Smooth muscle cell (in vitro differentiated cells): ENCODE data around the gene GNAI2. TPM values are rescaled to one million over a fixed set of nuclear protein-coding genes. Genes with fewer than 3 reads are reported as not detected.

ENCODE experiments used
- DNase-seq: peaks from one replicate; lab custom pipeline; 2025; ENCODE audit not compliant: unreplicated experiment; lab: John Stamatoyannopoulos, UW
- H2AFZ ChIP-seq: fragments of 200-600 bp; sonication (generic); 2 replicates; pipeline ENCODE4 v1.6.0; 2016; ENCODE audit warnings: antibody characterized with exemption, low read depth, mild to moderate bottlenecking
- H3F3A ChIP-seq: fragments of 200-600 bp; sonication (generic); 2 replicates; pipeline ENCODE4 v1.6.0; 2017; ENCODE audit warnings: antibody characterized with exemption, low read depth
- H3K27ac ChIP-seq: fragments of 200-600 bp; sonication (generic); 2 replicates; pipeline ENCODE4 v1.5.1; 2016; ENCODE audit warnings: low read depth, mild to moderate bottlenecking
- H3K27me3 ChIP-seq: fragments of 200-600 bp; sonication (generic); 2 replicates; pipeline ENCODE4 v1.6.1; 2016; ENCODE audit warnings: low read depth, mild to moderate bottlenecking
- H3K36me3 ChIP-seq: fragments of 200-600 bp; sonication (generic); 2 replicates; pipeline ENCODE4 v1.5.1; 2016; ENCODE audit warnings: low read depth
- H3K4me1 ChIP-seq: fragments of 200-600 bp; sonication (generic); 2 replicates; pipeline ENCODE4 v1.5.1; 2016; ENCODE audit warnings: low read depth
- H3K4me2 ChIP-seq: fragments of 200-600 bp; sonication (generic); 2 replicates; pipeline ENCODE4 v1.6.0; 2016; ENCODE audit warnings: mild to moderate bottlenecking
- H3K4me3 ChIP-seq: fragments of 200-600 bp; sonication (generic); 2 replicates; pipeline ENCODE4 v1.5.1; 2016; ENCODE audit warnings: mild to moderate bottlenecking
- H3K79me2 ChIP-seq: fragments of 200-600 bp; sonication (generic); 2 replicates; pipeline ENCODE4 v1.6.0; 2016; ENCODE audit warnings: low read depth, mild to moderate bottlenecking
- H3K9ac ChIP-seq: fragments of 200-600 bp; sonication (generic); 2 replicates; pipeline ENCODE4 v1.6.0; 2016; ENCODE audit warnings: low read depth
- H3K9me3 ChIP-seq: fragments of 200-600 bp; sonication (generic); replicated peaks from 2 replicates; pipeline ENCODE4 v1.5.1; 2016; ENCODE audit warnings: low read depth
- H4K20me1 ChIP-seq: fragments of 200-600 bp; sonication (generic); 2 replicates; pipeline ENCODE4 v1.6.0; 2016; ENCODE audit warnings: low read depth
- CTCF ChIP-seq: fragments of 200-600 bp; sonication (generic); IDR thresholded peaks from 2 replicates; pipeline ENCODE4 v1.5.1; 2017; ENCODE audit warnings: borderline replicate concordance, mild to moderate bottlenecking, antibody characterized with exemption; ENCODE audit not compliant: insufficient read depth, poor library complexity, severe bottlenecking
- WGBS: methylation state at CpG from one replicate; pipeline ENCODE4 v1.1.7; 2016; ENCODE audit warnings: low lambda C conversion rate; 5-methylcytosine and 5-hydroxymethylcytosine counted together
- polyA plus RNA-seq: library from polyadenylated mRNA; unstranded; fragments of >200 nt; fragmentation: Nextera tagmentation; extraction: Ambion mirVana; gene quantifications from 2 replicates; pipeline ENCODE4 v1.2.1, GENCODE V29; 2016
- total RNA-seq: library from RNA; depleted of rRNA; stranded (reverse); fragments of >200 nt; gene quantifications from 2 replicates; pipeline ENCODE4 v1.2.3, GENCODE V29; 2014

Gene GNAI2
- total and polyA plus RNA-seq, 2 experiments from 2014 or later: 209 to 454 TPM

GRCh38 chr3:50273689-50274065 is 37.7 kb downstream of the GNAI2 start:
- no peak overlapping the region for H3K4me2 ChIP-seq
- H4K20me1 ChIP-seq: peaks cover 8% of the 10 kb centered on the region
- no peak overlapping the region for H3K9ac ChIP-seq
- peaks cover 42% of the 10 kb centered on the region for H3K27me3 ChIP-seq
- peaks cover under 1% of the 10 kb centered on the region for H3F3A ChIP-seq
- no peaks in the 10 kb centered on the region for H3K9me3 ChIP-seq
- H3K4me1 ChIP-seq: peaks cover 13% of the 10 kb centered on the region
- H3K27ac ChIP-seq: no peak overlapping the region
- H2AFZ ChIP-seq: no peak overlapping the region
- no peak for DNase-seq
- H3K79me2 ChIP-seq: no peaks in the 10 kb centered on the region
- H3K4me3 ChIP-seq: no peak overlapping the region
- WGBS: 79% methylated on average over 25 of the region's 31 CpGs
- no peaks in the 10 kb centered on the region for H3K36me3 ChIP-seq
- TF ChIP-seq CTCF: no peak

GRCh38 chr3:50274371-50275104 is 38.5 kb downstream of the GNAI2 start:
- Histone ChIP-seq H3K36me3 (no peaks in the 10 kb centered on the region), H3K4me3 (no peak overlapping the region), H3K27ac (no peak overlapping the region), H3K79me2 (no peaks in the 10 kb centered on the region), H3K4me1 (peaks cover 6% of the 10 kb centered on the region), H3K27me3 (peaks cover 42% of the 10 kb centered on the region), H4K20me1 (peaks cover 8% of the 10 kb centered on the region), H3K4me2 (no peak overlapping the region), H2AFZ (no peak overlapping the region), H3K9me3 (no peaks in the 10 kb centered on the region), H3F3A (no peaks in the 10 kb centered on the region), H3K9ac (no peak overlapping the region)
- WGBS: 28% methylated on average over 23 of the region's 26 CpGs
- no peak for DNase-seq
- peak; percentile 78 for TF ChIP-seq CTCF

- Histone ChIP-seq H4K20me1 (peaks cover 8% of the 10 kb centered on the region), H3K27me3 (peaks cover 42% of the 10 kb centered on the region), H3K4me2 (no peak overlapping the region), H3K36me3 (no peaks in the 10 kb centered on the region), H3K27ac (no peak overlapping the region), H2AFZ (no peak overlapping the region), H3F3A (no peaks in the 10 kb centered on the region), H3K9me3 (no peaks in the 10 kb centered on the region), H3K4me3 (no peak overlapping the region), H3K4me1 (peaks cover 4% of the 10 kb centered on the region), H3K79me2 (no peaks in the 10 kb centered on the region), H3K9ac (no peak overlapping the region)
- DNase-seq: no peak
- WGBS: 32% methylated on average over 48 of the region's 65 CpGs
- no peak for TF ChIP-seq CTCF
Observed at GRCh38 chr3:50275141-50275995, 39.4 kb downstream of the GNAI2 start.
